ENCODE measurements around the gene MLKL. TPM values are rescaled to one million over a fixed set of nuclear protein-coding genes. Genes with fewer than 3 reads are reported as not detected.

Gene MLKL
- 11.6 and 25.9 TPM in 2 replicates for total RNA-seq

GRCh38 chr16:74700438-74701225, at the start of gene MLKL:
Gene MLKL, minus strand, starts transcription at chr16:74700862. Its CDS starts 5,105 bp downstream, at chr16:74695757.

DNA sequence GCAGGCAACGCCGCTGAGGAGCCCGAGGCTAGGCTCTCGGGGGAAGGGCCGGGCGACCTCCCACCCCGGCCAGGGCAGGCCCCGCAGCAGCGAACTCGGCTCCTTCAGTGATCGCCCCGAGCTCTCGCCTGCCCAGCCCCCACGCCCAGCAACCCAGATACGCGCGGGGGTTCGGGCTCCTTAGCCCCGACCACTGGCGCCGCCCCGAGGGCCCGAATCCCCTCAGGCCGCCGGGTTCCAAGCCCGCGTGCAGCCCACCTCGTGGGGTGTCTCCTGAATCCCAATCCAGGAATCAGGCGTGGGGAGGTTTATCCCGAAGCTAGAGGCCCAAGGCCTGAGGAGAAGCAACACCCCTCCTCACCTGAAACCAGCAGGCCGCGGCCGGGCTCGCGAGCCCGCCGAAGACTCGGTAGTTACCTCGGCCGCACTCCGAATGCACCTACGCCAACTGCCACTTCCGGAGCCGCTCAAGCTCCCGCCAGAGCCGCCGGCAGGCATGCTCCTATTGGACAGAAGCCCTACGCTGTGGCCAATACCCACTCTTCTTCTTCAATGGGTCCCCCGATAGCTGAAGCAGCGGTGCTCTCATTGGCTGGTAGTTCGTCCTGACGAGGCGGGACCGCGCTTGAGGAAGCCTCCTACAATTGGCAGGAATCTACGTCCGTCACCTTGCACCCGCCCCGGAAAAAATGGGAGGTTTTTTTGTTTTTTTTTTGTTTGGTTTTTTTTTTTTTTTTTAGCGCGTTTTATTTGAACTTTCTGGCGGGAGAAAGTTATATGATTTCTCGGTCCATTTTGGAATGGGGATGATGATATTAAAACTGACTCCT, 34.0 kb downstream of the MLKL start, which contains the start of gene RFWD3:
TSS of gene RFWD3 (minus strand) at position 453 of the 830 bp plus-strand sequence. CDS start 5,428 bp downstream, outside the sequence.

Other genes with a start within 250 kb of the MLKL start
- 125 and 145 TPM in 2 replicates for gene GLG1, start 93.7 kb downstream of the MLKL start, total RNA-seq
- 12.1 and 39.7 TPM in 2 replicates for gene RFWD3, start 34.0 kb downstream of the MLKL start, total RNA-seq
- not detected in 2 replicates for gene FA2H, start 74.0 kb upstream of the MLKL start, total RNA-seq